HEK293T (cell line): ENCODE data around the gene TCEAL1.

Experiments used
- BHLHE40 ChIP-seq: fragments of 450-650 bp; IDR thresholded peaks from 2 replicates; pipeline ENCODE4 v1.6.1; 2016; ENCODE audit warnings: mild to moderate bottlenecking, moderate library complexity, borderline replicate concordance
- CTBP1 ChIP-seq: fragments of 450-650 bp; IDR thresholded peaks from 2 replicates; pipeline ENCODE4 v1.6.1; 2016; ENCODE audit warnings: borderline replicate concordance
- ELF4 ChIP-seq: fragments of 450-650 bp; IDR thresholded peaks from 2 replicates; pipeline ENCODE4 v1.6.1; 2017; ENCODE audit warnings: antibody characterized with exemption
- FOXK2 ChIP-seq: fragments of 450-650 bp; IDR thresholded peaks from 2 replicates; pipeline ENCODE4 v1.6.1; 2016; ENCODE audit warnings: mild to moderate bottlenecking
- FOXM1 ChIP-seq: fragments of 450-650 bp; IDR thresholded peaks from 2 replicates; pipeline ENCODE4 v1.6.1; 2017; ENCODE audit warnings: mild to moderate bottlenecking, borderline replicate concordance
- SP1 ChIP-seq: fragments of 450-650 bp; IDR thresholded peaks from 2 replicates; pipeline ENCODE4 v1.6.1; 2017
- SUZ12 ChIP-seq: fragments of 450-650 bp; IDR thresholded peaks from 2 replicates; pipeline ENCODE4 v1.6.1; 2016; ENCODE audit warnings: mild to moderate bottlenecking
- TARDBP ChIP-seq: fragments of 450-650 bp; IDR thresholded peaks from 2 replicates; pipeline ENCODE4 v1.6.1; 2016
- ZNF384 ChIP-seq: fragments of 450-650 bp; IDR thresholded peaks from 2 replicates; pipeline ENCODE4 v1.6.1; 2016

- no peak for TF ChIP-seq SP1
- no peak for TF ChIP-seq FOXM1
- no peak for TF ChIP-seq BHLHE40
- no peak for TF ChIP-seq ELF4
- TF ChIP-seq FOXK2: no peak
- no peak for TF ChIP-seq ZNF384
- no peak for TF ChIP-seq TARDBP
- TF ChIP-seq SUZ12: no peak
- TF ChIP-seq CTBP1: no peak
These were observed 35.4 kb downstream of the TCEAL1 start for GRCh38 chrX:103663981-103664762.
